ENCODE data around the gene HERC6. TPM values are rescaled to one million over a fixed set of nuclear protein-coding genes. Genes with fewer than 3 reads are reported as not detected.
A peak's percentile ranks its signal among the peaks of the same experiment; 100 is the strongest.
"Not testable (repeated sequence)": the region's sequence is repeated elsewhere in the genome, so short reads cannot be mapped to it uniquely, and the experiment has no call there.

HERC6 gene
- total RNA-seq: 21.0 TPM

DNA sequence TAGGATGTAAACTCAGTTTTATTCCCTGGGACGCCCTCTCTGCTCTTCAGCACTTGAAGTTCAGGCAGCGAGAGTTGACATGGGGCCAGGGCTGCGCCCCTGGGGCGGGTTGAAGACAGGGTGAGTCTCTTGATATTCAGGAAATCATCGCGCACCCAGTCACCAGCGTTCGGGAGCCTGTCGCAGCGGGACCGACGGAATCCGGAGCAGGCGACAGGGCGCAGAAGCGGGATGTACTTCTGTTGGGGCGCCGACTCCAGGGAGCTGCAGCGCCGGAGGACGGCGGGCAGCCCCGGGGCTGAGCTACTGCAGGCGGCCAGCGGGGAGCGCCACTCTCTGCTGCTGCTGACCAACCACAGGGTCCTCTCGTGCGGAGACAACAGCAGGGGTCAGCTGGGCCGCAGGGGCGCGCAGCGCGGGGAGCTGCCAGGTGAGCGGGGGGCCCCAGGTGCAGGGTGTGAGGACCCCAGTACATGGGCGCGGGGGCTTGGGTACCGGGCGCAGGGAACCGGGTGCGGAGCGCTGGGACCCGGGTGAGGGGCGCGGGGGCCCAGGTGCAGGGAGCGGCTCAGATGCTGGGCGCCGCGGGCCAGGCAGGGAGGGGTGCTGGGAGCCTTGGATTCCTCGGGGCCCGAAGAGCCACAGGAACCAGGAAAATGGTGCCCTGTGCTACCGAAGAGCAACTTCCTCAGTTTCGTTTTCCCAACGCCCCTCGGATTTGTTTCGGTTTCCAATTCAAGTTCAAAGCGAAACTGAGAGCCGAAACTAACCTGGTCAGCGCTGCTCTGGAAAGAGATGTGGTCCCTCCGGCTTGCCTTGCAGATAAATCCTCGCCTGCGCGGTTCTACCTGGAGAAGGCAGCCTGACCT, at the start of gene HERC6:
HERC6 (plus strand) TSS at position 162 of the 869 bp plus-strand sequence; CDS start at position 232, 70 bp downstream.
- peak; percentile 57 to 96 (median 90) for DNase-seq (ENCODE audit: low read depth in 2 of 3, low spot score in 2 of 3)

GRCh38 chr4:88333741-88334405, 44.8 kb upstream of the HERC6 start:
- DNase-seq (ENCODE audit: low read depth in 2 of 3, low spot score in 2 of 3): no peak

DNA sequence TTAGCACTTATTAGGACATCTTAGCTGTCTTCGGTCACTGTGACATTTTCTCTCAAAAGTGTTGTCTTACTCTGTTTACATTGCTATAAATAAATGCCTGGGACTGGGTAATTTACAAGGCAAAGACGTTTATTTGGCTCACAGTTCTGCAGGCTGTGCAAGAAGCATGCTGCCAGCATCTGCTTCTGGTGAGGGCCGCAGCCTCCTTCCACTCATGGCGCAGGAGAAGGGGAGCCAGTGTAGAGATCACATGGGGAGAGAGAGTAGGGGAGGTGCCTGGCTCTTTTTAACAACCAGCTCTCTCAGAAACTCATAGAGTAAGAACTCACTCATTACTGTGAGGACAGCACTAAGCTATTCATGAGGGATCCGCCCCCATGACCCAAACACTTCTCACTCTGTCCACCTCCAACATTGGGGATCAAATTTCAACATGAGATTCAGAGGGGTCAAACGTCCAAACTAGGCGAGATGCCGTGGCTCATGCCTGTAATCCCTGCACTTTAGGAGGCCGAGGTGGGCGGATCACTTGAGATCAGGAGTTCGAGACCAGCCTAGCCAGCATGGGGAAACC, 43.5 kb upstream of the HERC6 start:
- no peak for DNase-seq (ENCODE audit: low read depth in 2 of 3, low spot score in 2 of 3)

DNA sequence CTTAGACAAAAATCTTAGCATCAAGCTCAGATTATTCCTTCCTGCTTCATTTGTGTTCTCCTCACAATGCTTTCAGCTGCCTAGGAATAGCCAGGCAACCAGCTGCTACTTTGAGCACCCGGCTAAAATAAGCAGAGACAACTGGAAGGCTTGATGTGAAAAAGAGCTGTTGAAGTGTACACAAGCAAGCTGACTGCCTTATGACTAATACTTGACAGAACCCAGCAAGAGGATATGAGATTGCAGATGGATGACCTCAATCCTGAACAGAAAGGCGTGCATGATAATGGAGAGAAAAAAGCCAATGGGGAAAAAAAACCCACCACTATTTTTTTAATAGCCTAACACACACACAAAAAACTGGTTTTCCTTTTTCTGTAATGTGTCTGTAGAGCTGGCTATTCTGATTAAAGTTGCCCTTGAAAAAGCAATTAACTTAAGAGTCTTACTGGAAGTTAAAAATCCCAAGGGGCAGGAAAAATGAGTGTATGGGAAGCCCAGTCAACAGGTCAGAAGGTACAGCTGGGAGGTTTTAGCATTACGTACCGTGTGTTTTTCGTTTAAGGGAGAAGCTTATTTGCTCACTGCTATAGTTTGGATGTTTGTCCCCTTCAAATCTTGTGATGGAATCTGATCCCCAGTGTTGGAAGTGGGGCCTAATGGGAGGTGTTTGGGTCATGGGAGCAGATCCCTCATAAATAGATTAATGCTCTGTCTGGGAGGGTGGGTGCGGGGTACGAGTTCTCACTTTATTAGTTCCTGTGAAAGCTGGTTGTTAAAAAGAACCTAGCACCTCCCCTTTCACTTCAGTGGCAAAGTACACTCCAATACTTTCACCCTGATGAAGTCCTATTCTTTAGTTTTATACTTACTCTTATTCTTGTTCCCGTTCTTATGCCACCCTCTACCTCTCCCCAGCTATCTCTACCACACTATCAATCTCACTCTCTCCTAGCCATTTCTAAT, 37.1 kb upstream of the HERC6 start:
- DNase-seq (ENCODE audit: low read depth in 2 of 3, low spot score in 2 of 3): peak in 2 of 3 donors; percentile 3 to 6

DNA sequence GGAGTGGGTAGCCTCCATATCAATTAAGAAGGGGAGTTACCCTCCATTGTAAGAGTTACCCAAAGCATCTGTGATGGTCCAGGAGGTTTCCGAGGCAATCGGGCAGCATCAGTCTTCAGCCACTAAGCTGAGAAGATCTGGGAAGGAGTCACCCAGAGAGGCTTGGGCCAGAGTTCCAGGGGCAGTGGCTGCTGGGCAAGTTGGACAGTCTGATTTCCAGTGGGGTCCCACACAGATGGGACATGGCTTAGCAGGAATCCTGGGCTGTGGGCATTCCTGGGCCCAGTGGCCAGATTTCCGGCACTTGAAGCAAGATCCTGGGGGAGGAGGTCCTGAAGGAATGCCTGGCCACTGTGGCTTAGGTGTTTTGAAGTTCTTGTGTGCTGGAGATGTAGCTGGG, 31.8 kb upstream of the HERC6 start:
- not testable (repeated sequence) for DNase-seq (ENCODE audit: low read depth in 2 of 3, low spot score in 2 of 3)

- DNase-seq (ENCODE audit: low read depth in 2 of 3, low spot score in 2 of 3): not testable (repeated sequence)
Observed at GRCh38 chr4:88348761-88349160, 29.9 kb upstream of the HERC6 start.

GRCh38 chr4:88350786-88351185, 27.9 kb upstream of the HERC6 start:
- DNase-seq (ENCODE audit: low read depth in 2 of 3, low spot score in 2 of 3): no peak

GRCh38 chr4:88352062-88352740, 26.5 kb upstream of the HERC6 start:
- DNase-seq (ENCODE audit: low read depth in 2 of 3, low spot score in 2 of 3): no peak

DNA sequence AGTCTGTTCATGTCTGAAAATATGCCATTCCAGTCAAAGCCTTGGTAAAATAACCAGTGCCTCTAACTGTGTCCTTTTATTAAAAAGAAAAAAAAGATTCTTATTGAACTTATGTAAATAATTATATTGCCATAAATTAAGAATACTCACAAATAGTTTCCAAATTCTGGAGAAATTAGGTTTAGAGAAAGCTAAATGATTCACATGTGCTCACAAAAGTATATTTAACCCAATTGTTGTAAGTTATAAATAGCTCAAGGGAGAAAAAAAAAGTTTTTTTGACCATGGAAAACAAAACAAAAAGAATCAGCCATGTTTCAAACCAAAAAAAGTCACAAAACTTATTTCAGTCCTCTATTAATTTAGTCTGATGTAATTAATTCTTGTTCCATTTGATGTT, 25.3 kb upstream of the HERC6 start:
- peak in 1 of 3 donors; percentile 18 for DNase-seq (ENCODE audit: low read depth in 2 of 3, low spot score in 2 of 3)

DNA sequence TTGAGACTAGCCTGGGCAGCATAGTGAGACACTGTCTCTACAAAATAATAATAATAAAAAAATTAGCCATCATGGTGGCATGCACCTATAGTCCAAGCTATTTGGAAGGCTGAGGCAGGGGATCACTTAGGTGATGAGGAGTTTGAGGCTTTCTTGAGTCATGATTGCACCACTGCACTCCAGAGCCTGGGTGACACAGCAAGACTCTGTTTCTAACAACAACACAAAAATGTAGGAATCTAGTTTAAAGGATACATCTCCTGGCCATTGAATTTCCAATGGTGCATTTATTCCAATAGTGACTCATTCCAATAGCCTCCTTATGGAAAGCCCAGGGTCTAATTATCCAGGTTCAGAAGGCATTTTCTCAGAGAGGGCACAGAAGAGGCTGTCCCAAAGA, 21.9 kb upstream of the HERC6 start:
- no peak for DNase-seq (ENCODE audit: low read depth in 2 of 3, low spot score in 2 of 3)

DNA sequence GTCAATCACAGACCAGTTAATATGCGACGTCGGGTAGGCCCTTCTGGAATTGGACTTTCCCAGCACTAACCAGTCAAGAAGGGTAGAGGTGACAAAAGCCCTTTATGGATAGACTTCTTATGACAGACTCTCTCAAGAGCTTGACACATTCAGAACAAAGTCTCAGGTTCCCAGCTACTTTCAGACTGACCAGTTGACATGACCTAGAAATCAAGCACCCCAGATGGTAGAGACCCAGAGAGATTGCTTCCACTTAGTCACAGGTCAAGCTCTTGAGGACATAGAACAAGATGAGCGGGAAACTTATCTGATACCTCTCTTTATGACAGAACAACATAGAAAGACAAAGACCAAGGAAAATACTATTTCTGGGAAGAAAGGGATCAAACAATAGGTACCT, 21.4 kb upstream of the HERC6 start:
- DNase-seq (ENCODE audit: low read depth in 2 of 3, low spot score in 2 of 3): no peak

DNA sequence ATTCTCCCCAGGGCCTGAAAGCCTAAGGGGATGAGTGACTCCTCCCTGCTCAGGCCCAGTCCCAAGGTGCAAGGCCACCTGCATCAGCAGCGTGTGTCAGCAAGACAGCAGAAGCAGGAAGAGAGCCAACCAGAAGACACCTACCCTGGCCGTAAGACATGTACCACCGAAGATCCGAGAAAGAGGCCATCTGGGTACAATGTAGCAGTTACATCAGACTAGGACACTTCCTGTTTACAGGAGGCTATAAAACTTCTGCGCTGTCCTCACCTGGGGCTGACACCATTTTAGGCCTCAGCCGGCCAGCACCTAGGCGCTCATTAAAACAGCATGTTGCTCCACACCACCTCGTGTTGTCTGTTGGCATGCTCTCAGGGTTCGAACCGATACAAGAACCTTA, 19.1 kb upstream of the HERC6 start:
- DNase-seq (ENCODE audit: low read depth in 2 of 3, low spot score in 2 of 3): no peak

DNA sequence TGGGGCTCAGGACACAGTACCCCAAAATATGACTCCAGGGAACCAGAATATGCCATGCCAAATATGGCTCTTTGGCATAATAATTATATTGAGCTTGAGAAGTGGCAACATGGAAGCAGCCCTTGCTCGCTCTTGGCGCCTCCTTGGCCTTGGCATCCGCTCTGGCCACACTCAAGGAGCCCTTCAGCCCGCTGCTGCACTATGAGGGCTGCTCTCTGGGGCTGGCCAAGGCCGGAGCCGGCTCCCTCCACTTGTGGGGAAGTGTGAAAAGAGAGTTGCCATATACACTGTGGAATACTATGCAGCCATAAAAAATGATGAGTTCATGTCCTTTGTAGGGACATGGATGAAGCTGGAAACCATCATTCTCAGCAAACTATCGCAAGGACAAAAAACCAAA, 18.4 kb upstream of the HERC6 start:
- DNase-seq (ENCODE audit: low read depth in 2 of 3, low spot score in 2 of 3): no peak

DNA sequence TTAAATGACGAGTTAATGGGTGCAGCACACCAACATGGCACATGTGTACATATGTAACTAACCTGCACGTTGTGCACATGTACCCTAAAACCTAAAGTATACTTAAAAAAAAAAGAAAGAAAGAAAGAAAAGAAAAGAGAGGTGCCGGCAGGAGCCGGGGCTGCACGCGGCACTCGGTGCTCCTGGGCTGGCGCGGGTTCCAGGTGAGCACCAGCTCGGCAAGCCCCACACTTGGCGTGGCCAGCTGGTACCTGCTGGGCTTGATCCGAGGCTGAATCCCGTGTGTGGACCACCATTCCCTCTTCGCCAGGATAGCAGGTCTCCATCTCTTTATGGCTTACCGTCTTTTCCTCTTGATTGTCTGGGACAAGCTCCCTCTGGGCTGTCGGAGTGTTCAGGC, 17.9 kb upstream of the HERC6 start:
- no peak for DNase-seq (ENCODE audit: low read depth in 2 of 3, low spot score in 2 of 3)

DNA sequence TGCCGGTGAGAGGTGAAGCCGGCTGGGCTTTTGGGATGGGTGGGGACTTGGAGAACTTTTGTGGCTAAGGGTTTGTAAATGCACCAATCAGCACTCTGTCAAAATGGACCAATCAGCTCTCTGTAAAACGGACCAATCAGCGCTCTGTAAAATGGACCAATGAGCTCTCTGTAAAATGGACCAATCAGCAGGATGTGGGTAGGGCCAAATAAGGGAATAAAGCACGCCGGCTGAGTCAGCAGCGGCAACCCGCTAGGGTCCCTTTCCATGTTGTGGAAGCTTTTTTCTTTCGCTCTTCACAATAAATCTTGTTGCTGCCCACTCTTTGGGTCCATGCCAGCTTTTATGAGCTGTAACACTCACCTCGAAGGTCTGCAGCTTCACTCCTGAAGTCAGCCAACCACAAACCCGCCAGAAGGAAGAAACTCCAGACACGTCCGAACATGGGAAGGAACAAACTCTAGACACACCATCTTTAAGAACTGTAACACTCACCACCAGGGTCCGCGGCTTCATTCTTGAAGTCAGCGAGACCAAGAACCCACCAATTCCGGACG, 17.4 kb upstream of the HERC6 start:
- DNase-seq (ENCODE audit: low read depth in 2 of 3, low spot score in 2 of 3): not testable (repeated sequence)

GRCh38 chr4:88366460-88366859, 12.2 kb upstream of the HERC6 start:
- no peak for DNase-seq (ENCODE audit: low read depth in 2 of 3, low spot score in 2 of 3)

GRCh38 chr4:88367826-88368225, 10.8 kb upstream of the HERC6 start:
- DNase-seq (ENCODE audit: low read depth in 2 of 3, low spot score in 2 of 3): no peak

DNA sequence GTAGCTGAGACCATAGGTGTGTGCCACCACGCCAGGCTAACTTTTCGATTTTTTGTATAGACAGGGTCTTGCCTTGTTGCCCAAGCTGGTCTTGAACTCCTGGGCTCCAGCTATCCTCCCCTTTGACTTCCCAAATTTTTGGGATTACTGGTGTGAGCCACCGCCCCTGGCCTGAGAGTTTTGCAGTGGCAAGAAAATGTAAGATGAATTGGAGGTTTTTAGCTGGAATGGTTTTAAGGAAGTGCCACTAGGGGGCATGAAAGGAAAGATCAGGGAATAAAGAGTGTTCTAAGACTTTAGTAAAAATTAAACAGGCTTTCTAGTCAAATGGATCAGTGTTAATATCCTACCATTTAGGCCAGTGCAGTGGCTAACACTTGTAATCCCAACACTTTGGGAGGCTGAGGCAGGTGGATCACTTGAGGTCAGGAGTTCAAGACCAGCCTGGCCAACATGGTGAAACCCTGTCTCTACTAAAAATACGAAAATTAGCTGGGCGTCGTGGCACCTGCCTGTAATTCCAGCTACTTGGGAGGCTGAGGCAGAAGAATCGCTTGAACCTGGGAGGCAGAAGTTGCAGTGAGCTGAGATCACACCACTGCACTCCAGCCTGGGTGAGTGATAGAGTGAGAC, 9.4 kb upstream of the HERC6 start:
- peak in 2 of 3 donors; percentile 31 to 65 for DNase-seq (ENCODE audit: low read depth in 2 of 3, low spot score in 2 of 3)

GRCh38 chr4:88381123-88381522, 2.5 kb downstream of the HERC6 start:
- DNase-seq (ENCODE audit: low read depth in 2 of 3, low spot score in 2 of 3): no peak

All from hematopoietic multipotent progenitor cell (in vitro differentiated cells).